A549 (cell line): ENCODE data around the gene CRIP2. TPM values are rescaled to one million over a fixed set of nuclear protein-coding genes. Genes with fewer than 3 reads are reported as not detected.

Source experiments
- ATAC-seq, 2 experiments: fragments of 200-7000 bp in 1 of 2; fragments of >200 bp in 1 of 2; cut with Nextera tagmentation in 1 of 2; cut with Tn5 transposase in 1 of 2; 3 replicates each; pipeline versions ENCODE4 v1.8.0 to v1.9.1; 2018 to 2020; ENCODE audit warnings: mild to moderate bottlenecking in 1 of 2, moderate library complexity in 1 of 2
- CTCF ChIA-PET: fragments of 300-600 bp; sonication (Branson Sonifier 250); formaldehyde crosslinking; extraction: SDS; loops from one replicate; lab custom pipeline; 2021; ENCODE audit warnings: antibody characterized with exemption, inconsistent platforms; lab: Yijun Ruan, JAX
- POLR2A ChIA-PET: fragments of 350-600 bp; formaldehyde crosslinking; extraction: SDS; loops from one replicate; lab custom pipeline; 2021; ENCODE audit warnings: antibody characterized with exemption, inconsistent platforms; lab: Yijun Ruan, JAX
- DNase-seq, 2 experiments: peaks; one replicate each; pipeline versions ENCODE4 v3.0.0 to v3.0.0-alpha.2; 2011 to 2016; ENCODE audit warnings: low read depth in 1 of 2, low spot score in 1 of 2
- FAIRE-seq: peaks from 2 replicates; lab custom pipeline; 2011; peaks lifted over from hg19 to GRCh38; lab: Jason Lieb, UNC
- H3K27ac ChIP-seq, 2 experiments: fragments of >200 bp; sonication (Bioruptor Twin); formaldehyde crosslinking; 3 replicates each; pipeline ENCODE4 v1.5.1; 2016 to 2017
- H3K4me1 ChIP-seq: fragments of >200 bp; sonication (Bioruptor Twin); formaldehyde crosslinking; 3 replicates; pipeline ENCODE4 v1.6.1; 2016
- H3K4me2 ChIP-seq: fragments of >200 bp; sonication (Bioruptor Twin); formaldehyde crosslinking; 3 replicates; pipeline ENCODE4 v1.6.1; 2016
- H3K4me3 ChIP-seq: fragments of >200 bp; sonication (Bioruptor Twin); formaldehyde crosslinking; 3 replicates; pipeline ENCODE4 v1.5.1; 2016
- H3K9me3 ChIP-seq: fragments of >200 bp; sonication (Bioruptor Twin); formaldehyde crosslinking; 3 replicates; pipeline ENCODE4 v1.6.1; 2016
- BHLHE40 ChIP-seq: IDR thresholded peaks from 2 replicates; pipeline ENCODE4 v1.6.1; 2012; ENCODE audit warnings: low read depth, low read length, inconsistent platforms
- CBX8 ChIP-seq: fragments of 200-600 bp; sonication (generic); IDR thresholded peaks from 2 replicates; pipeline ENCODE4 v1.6.1; 2016
- ESRRA ChIP-seq: fragments of 150-350 bp; IDR thresholded peaks from 2 replicates; pipeline ENCODE4 v1.6.1; 2014; ENCODE audit warnings: mild to moderate bottlenecking, low read length, borderline replicate concordance
- HEYL ChIP-seq: fragments of 250-450 bp; sonication (Bioruptor Pico); IDR thresholded peaks from 2 replicates; pipeline ENCODE4 v1.8.0; 2021; ENCODE audit warnings: mild to moderate bottlenecking, moderate library complexity
- HOXB13 ChIP-seq: fragments of 250-450 bp; sonication (Bioruptor Pico); IDR thresholded peaks from 2 replicates; pipeline ENCODE4 v1.5.0; 2020; ENCODE audit warnings: low read depth, mild to moderate bottlenecking, moderate library complexity
- JUN ChIP-seq, 2 experiments: fragments of >200 bp; sonication (Bioruptor Twin); formaldehyde crosslinking; IDR thresholded peaks; 2 replicates in 1 of 2; 3 replicates in 1 of 2; pipeline ENCODE4 v1.6.1; 2016 to 2017
- KDM1A ChIP-seq: fragments of 200-600 bp; sonication (generic); IDR thresholded peaks from 2 replicates; pipeline ENCODE4 v1.6.1; 2016; ENCODE audit warnings: low read depth, mild to moderate bottlenecking
- KDM5A ChIP-seq: fragments of 200-600 bp; sonication (generic); IDR thresholded peaks from 2 replicates; pipeline ENCODE4 v1.6.1; 2016; ENCODE audit warnings: antibody characterized with exemption, mild to moderate bottlenecking
- MAFK ChIP-seq: fragments of 450-650 bp; IDR thresholded peaks from 2 replicates; pipeline ENCODE4 v1.6.1; 2014; ENCODE audit not compliant: partially characterized antibody
- MAZ ChIP-seq: fragments of 150-350 bp; IDR thresholded peaks from 2 replicates; pipeline ENCODE4 v1.6.1; 2014; ENCODE audit warnings: antibody characterized with exemption, low read depth, low read length, borderline replicate concordance
- NPAS2 ChIP-seq: fragments of 250-450 bp; sonication (Bioruptor Pico); IDR thresholded peaks from 2 replicates; pipeline ENCODE4 v1.8.0; 2022; ENCODE audit warnings: mild to moderate bottlenecking, moderate library complexity, borderline replicate concordance
- PHF8 ChIP-seq: fragments of 200-600 bp; sonication (generic); IDR thresholded peaks from 2 replicates; pipeline ENCODE4 v1.6.1; 2016; ENCODE audit warnings: low read depth, mild to moderate bottlenecking, antibody characterized with exemption, moderate library complexity, borderline replicate concordance
- POLR2A ChIP-seq: IDR thresholded peaks from 2 replicates; pipeline ENCODE4 v1.6.1; 2012; ENCODE audit warnings: mild to moderate bottlenecking, low read length
- RAD21 ChIP-seq, 2 experiments: fragments of >200 bp in 1 of 2; sonication (Bioruptor Twin) in 1 of 2; formaldehyde crosslinking in 1 of 2; IDR thresholded peaks in 1 of 2; conservative IDR thresholded peaks in 1 of 2; 2 replicates in 1 of 2; 3 replicates in 1 of 2; pipeline ENCODE4 v1.6.1; 2012 to 2018; ENCODE audit warnings: inconsistent platforms in 1 of 2
- RARB ChIP-seq: fragments of 250-450 bp; sonication (Bioruptor Pico); IDR thresholded peaks from 2 replicates; pipeline ENCODE4 v1.8.0; 2021; ENCODE audit warnings: mild to moderate bottlenecking, moderate library complexity
- RCOR1 ChIP-seq: fragments of 150-350 bp; IDR thresholded peaks from 2 replicates; pipeline ENCODE4 v1.6.1; 2014; ENCODE audit warnings: antibody characterized with exemption, low read length, low read depth
- RFX5 ChIP-seq: fragments of 450-650 bp; IDR thresholded peaks from 2 replicates; pipeline ENCODE4 v1.7.1; 2014; ENCODE audit warnings: antibody characterized with exemption, mild to moderate bottlenecking, moderate library complexity
- RNF2 ChIP-seq: fragments of 200-600 bp; sonication (generic); IDR thresholded peaks from 2 replicates; pipeline ENCODE4 v1.6.1; 2016; ENCODE audit warnings: low read depth, mild to moderate bottlenecking, antibody characterized with exemption, moderate library complexity, borderline replicate concordance
- SMC3 ChIP-seq: fragments of >200 bp; sonication (Bioruptor Twin); formaldehyde crosslinking; IDR thresholded peaks from 3 replicates; pipeline ENCODE4 v1.6.1; 2018; ENCODE audit warnings: inconsistent platforms
- SREBF2 ChIP-seq: fragments of 450-650 bp; IDR thresholded peaks from 2 replicates; pipeline ENCODE4 v1.6.1; 2014; ENCODE audit warnings: mild to moderate bottlenecking, moderate library complexity
- TP53 ChIP-seq: fragments of 250-450 bp; sonication (Bioruptor Pico); IDR thresholded peaks from 2 replicates; pipeline ENCODE4 v1.5.0; 2021; ENCODE audit warnings: mild to moderate bottlenecking, moderate library complexity
- ZNF302 ChIP-seq: fragments of 250-450 bp; sonication (Bioruptor Pico); IDR thresholded peaks from 2 replicates; pipeline ENCODE4 v1.9.0; 2021; ENCODE audit warnings: inconsistent platforms, mild to moderate bottlenecking, moderate library complexity
- WGBS: methylation state at CpG from one replicate; pipeline ENCODE4 v1.1.6; 2017; ENCODE audit errors: missing lambda C conversion rate; 5-methylcytosine and 5-hydroxymethylcytosine counted together
- polyA plus RNA-seq, 4 experiments: library from polyadenylated mRNA; depleted of rRNA in 3 of 4; stranded (reverse); fragments of >200 nt; fragmentation: RNase III in 1 of 4; extraction: RNeasy Plus Mini Kit Qiagen cat#74134 plus additional on column Dnase treatment in 1 of 4; gene quantifications; 2 replicates in 3 of 4; 3 replicates in 1 of 4; pipeline ENCODE4 v1.2.3, GENCODE V29; 2011 to 2017
- TF ChIP-seq, protein P1 (sequence below): fragments of >200 bp; sonication (Bioruptor Twin); formaldehyde crosslinking; IDR thresholded peaks from 2 replicates; pipeline ENCODE4 v1.6.1; 2016
- TF ChIP-seq, protein P2 (sequence below): IDR thresholded peaks from 2 replicates; pipeline ENCODE4 v1.6.1; 2012

CRIP2 gene
- polyA plus RNA-seq, 2 of the 4 experiments (the other 2 are of a cell fraction): 41.0 to 67.3 TPM

DNA sequence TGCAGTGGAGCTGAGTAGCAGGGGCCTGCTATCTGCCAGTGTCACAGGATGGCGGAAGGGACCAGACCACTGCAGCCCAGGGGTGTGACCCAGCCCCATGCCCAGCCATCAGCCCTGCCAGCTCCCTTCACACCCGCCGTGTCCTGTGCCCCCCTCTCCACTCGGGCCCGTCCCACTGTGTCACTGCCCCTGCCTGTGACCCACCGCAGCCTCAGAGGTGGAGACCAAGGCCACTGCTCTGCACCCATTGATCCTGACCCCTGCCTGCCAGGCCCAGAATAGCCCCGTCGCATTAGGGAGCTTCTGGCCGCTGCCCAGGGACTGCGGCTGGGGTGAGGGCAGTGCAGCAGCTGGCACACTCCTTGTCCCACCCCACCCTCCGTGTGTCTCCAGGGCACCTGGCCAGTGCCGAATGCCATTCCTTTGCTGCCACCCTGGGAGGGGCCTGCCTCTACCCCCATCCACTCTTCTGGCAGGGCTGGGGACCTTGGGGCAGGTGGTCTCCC, 2.1 kb upstream of the CRIP2 start:
- no peak for ATAC-seq
- no peak for DNase-seq
- no peak for TF ChIP-seq POLR2A
- no peak for TF ChIP-seq MAFK
- TF ChIP-seq KDM1A: no peak
- TF ChIP-seq RAD21 (conservative IDR thresholded peaks at IDR 0.05 in 1 of 2, IDR thresholded peaks at IDR 0.05 in 1 of 2): no peak
- TF ChIP-seq SREBF2: no peak
- no peak for TF ChIP-seq JUN (IDR thresholded peaks at IDR 0.05)
- TF ChIP-seq, protein P1, sequence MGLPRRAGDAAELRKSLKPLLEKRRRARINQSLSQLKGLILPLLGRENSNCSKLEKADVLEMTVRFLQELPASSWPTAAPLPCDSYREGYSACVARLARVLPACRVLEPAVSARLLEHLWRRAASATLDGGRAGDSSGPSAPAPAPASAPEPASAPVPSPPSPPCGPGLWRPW: no peak
- no peak for TF ChIP-seq HOXB13 (CRISPR knock-in tag)
- TF ChIP-seq TP53: no peak
- TF ChIP-seq MAZ: no peak
- no peak for TF ChIP-seq RARB (CRISPR knock-in tag)
- no peak for TF ChIP-seq ESRRA
- TF ChIP-seq, all 56 proteins: peak for 0
- Histone ChIP-seq H3K4me2 (peak overlapping the region; percentile 99), H3K4me1 (peaks cover 49% of the 10 kb centered on the region), H3K27ac (peak overlapping the region; percentile 84 to 97; a peak in 5 of 6 replicates), H3K9me3 (no peaks in the 10 kb centered on the region), H3K4me3 (no peak overlapping the region)
- POLR2A ChIA-PET: interaction anchor here (1.2 to 2.8 kb wide), 2 partner anchors 9 to 17 kb away, joined by 3 to 17 read pairs; no protein-coding TSS in a partner anchor
- CTCF ChIA-PET: interaction anchor here (1.1 to 9.6 kb wide), 7 partner anchors 10 to 101 kb away, joined by 3 to 107 read pairs (median 8); partner anchors contain the start of gene TEDC1
- no peak for FAIRE-seq
- 62% methylated on average over 4 of the region's 12 CpGs for WGBS

DNA sequence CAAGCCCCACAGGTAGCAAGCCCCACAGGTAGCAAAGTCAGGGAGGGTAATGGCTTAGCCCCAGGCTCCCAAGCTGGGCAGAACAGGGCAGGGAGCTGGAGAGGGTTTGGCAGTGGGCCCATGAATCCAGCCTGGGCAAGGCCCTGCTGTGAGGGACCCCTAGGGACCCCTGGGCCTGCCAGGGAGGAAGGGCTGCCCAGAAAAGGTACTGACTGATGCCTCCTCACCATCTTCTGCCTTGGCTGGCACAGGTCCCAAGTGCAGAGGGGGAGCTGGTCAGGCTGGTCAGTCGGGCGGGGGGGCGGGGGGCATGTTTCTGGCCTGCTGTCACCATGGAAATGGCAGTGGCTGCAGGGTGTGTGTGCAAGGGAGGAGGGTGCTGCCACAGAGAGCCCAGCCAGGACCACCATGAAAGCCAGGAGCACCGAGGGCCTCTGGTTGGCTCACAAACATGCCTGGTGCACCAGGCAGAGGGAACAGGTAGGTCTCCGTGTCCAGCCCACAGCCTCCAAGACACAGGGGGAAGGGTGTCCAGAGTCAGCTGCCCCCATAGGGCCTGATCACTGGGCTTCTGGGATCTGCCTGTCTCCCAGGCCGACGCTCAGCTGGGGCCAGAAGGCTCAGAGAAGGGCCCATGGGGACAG, 1.5 kb upstream of the CRIP2 start:
- no peak for TF ChIP-seq RFX5
- TF ChIP-seq, protein P2, sequence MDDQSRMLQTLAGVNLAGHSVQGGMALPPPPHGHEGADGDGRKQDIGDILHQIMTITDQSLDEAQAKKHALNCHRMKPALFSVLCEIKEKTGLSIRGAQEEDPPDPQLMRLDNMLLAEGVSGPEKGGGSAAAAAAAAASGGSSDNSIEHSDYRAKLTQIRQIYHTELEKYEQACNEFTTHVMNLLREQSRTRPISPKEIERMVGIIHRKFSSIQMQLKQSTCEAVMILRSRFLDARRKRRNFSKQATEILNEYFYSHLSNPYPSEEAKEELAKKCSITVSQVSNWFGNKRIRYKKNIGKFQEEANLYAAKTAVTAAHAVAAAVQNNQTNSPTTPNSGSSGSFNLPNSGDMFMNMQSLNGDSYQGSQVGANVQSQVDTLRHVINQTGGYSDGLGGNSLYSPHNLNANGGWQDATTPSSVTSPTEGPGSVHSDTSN: no peak
- no peak for TF ChIP-seq HEYL (CRISPR knock-in tag)
- TF ChIP-seq BHLHE40: no peak
- no peak for TF ChIP-seq NPAS2 (CRISPR knock-in tag)
- no peak for TF ChIP-seq POLR2A
- no peak for TF ChIP-seq RNF2
- TF ChIP-seq ZNF302 (CRISPR knock-in tag): no peak
- no peak for TF ChIP-seq PHF8
- TF ChIP-seq RCOR1: no peak
- no peak for TF ChIP-seq KDM5A
- TF ChIP-seq CBX8: no peak
- TF ChIP-seq RARB (CRISPR knock-in tag): no peak
- no peak for TF ChIP-seq SMC3
- POLR2A ChIA-PET: interaction anchor here (1.2 to 2.8 kb wide), 2 partner anchors 8 to 17 kb away, joined by 7 to 17 read pairs; no protein-coding TSS in a partner anchor
- no peak for FAIRE-seq

More for the DNA sequence above, 1.5 kb upstream of the CRIP2 start:
- CTCF ChIA-PET: interaction anchor here (1.5 to 9.6 kb wide), 5 partner anchors 9 to 55 kb away, joined by 4 to 107 read pairs (median 34); partner anchors contain the start of gene TEDC1
- ATAC-seq: peak; percentile 6 to 17
- Histone ChIP-seq H3K4me2 (peak overlapping the region; percentile 99), H3K4me1 (peaks cover 52% of the 10 kb centered on the region), H3K4me3 (peak overlapping the region; percentile 82), H3K27ac (peak overlapping the region; percentile 84 to 97), H3K9me3 (no peaks in the 10 kb centered on the region)
- no peak for DNase-seq
- WGBS: no CpG with 5 or more reads among the region's 7 CpGs
